Neutrophil (primary cell): ENCODE data around the gene TUBB6.

Source experiments
- H3K27ac ChIP-seq: fragments of 200-600 bp; sonication (generic); 2 replicates; pipeline ENCODE4 v1.5.1; 2016; ENCODE audit warnings: mild to moderate bottlenecking, moderate library complexity
- H3K27me3 ChIP-seq: fragments of 200-600 bp; sonication (generic); 2 replicates; pipeline ENCODE4 v1.6.0; 2016; ENCODE audit warnings: mild to moderate bottlenecking
- H3K36me3 ChIP-seq: fragments of 200-600 bp; sonication (generic); 2 replicates; pipeline ENCODE4 v1.5.1; 2017
- H3K4me1 ChIP-seq, 2 experiments: fragments of 200-600 bp in 1 of 2; sonication (generic) in 1 of 2; 1 replicate in 1 of 2; 2 replicates in 1 of 2; pipeline versions ENCODE4 v1.5.1 to v1.6.1; 2013 to 2016; ENCODE audit warnings: low read depth in 1 of 2, low read length in 1 of 2, mild to moderate bottlenecking in 1 of 2, moderate library complexity in 1 of 2; ENCODE audit not compliant: control insufficient read depth in 1 of 2, insufficient read depth in 1 of 2
- H3K4me3 ChIP-seq, 2 experiments: fragments of 200-600 bp in 1 of 2; sonication (generic) in 1 of 2; 1 replicate in 1 of 2; 2 replicates in 1 of 2; pipeline ENCODE4 v1.5.1; 2013 to 2016; ENCODE audit warnings: low read depth in 1 of 2, low read length in 1 of 2, mild to moderate bottlenecking in 1 of 2, moderate library complexity in 1 of 2
- H3K9me3 ChIP-seq: fragments of 200-600 bp; sonication (generic); 2 replicates; pipeline ENCODE4 v1.5.1; 2016
- CTCF ChIP-seq: fragments of 200-600 bp; sonication (generic); IDR thresholded peaks from 2 replicates; pipeline ENCODE4 v1.5.1; 2016; ENCODE audit warnings: antibody characterized with exemption

TUBB6 gene

GRCh38 chr18:12326711-12327460 lies 18.8 kb downstream of the TUBB6 start:
- Histone ChIP-seq H3K9me3 (no peaks in the 10 kb centered on the region), H3K27me3 (no peaks in the 10 kb centered on the region), H3K4me1 (no peaks in the 10 kb centered on the region), H3K36me3 (peaks cover 24% of the 10 kb centered on the region), H3K27ac (no peak overlapping the region), H3K4me3 (no peak overlapping the region)
- TF ChIP-seq CTCF, result no peak

- Histone ChIP-seq H3K4me3 (no peak overlapping the region), H3K27ac (no peak overlapping the region), H3K36me3 (peaks cover 24% of the 10 kb centered on the region)
These were observed 19.6 kb downstream of the TUBB6 start for GRCh38 chr18:12327510-12328178.

GRCh38 chr18:12328179-12328823 lies 20.3 kb downstream of the TUBB6 start:
- no peak overlapping the region for H3K27ac ChIP-seq
- no peaks in the 10 kb centered on the region for H3K9me3 ChIP-seq

More at GRCh38 chr18:12327510-12328178, 19.6 kb downstream of the TUBB6 start:
- Histone ChIP-seq H3K9me3 (no peaks in the 10 kb centered on the region), H3K27me3 (no peaks in the 10 kb centered on the region), H3K4me1 (no peaks in the 10 kb centered on the region)
- no peak for TF ChIP-seq CTCF

GRCh38 chr18:12329125-12329698 lies 21.2 kb downstream of the TUBB6 start:
- H3K9me3 ChIP-seq, result no peaks in the 10 kb centered on the region
- no peaks in the 10 kb centered on the region for H3K4me1 ChIP-seq
- no peak overlapping the region for H3K4me3 ChIP-seq
- H3K27ac ChIP-seq, result no peak overlapping the region
- peaks cover 31% of the 10 kb centered on the region for H3K36me3 ChIP-seq
- no peak for TF ChIP-seq CTCF
- no peaks in the 10 kb centered on the region for H3K27me3 ChIP-seq

More at GRCh38 chr18:12328179-12328823, 20.3 kb downstream of the TUBB6 start:
- no peaks in the 10 kb centered on the region for H3K4me1 ChIP-seq
- no peak overlapping the region for H3K4me3 ChIP-seq
- H3K27me3 ChIP-seq, result no peaks in the 10 kb centered on the region
- peaks cover 24% of the 10 kb centered on the region for H3K36me3 ChIP-seq
- TF ChIP-seq CTCF, result no peak

GRCh38 chr18:12330766-12331165 lies 22.7 kb downstream of the TUBB6 start:
- TF ChIP-seq CTCF, result no peak
- H3K27ac ChIP-seq, result no peak overlapping the region
- no peaks in the 10 kb centered on the region for H3K27me3 ChIP-seq
- no peak overlapping the region for H3K4me3 ChIP-seq
- no peaks in the 10 kb centered on the region for H3K9me3 ChIP-seq
- peaks cover 34% of the 10 kb centered on the region for H3K36me3 ChIP-seq
- H3K4me1 ChIP-seq, result no peaks in the 10 kb centered on the region
